ENCODE results near the gene SERPINA10.

DNA sequence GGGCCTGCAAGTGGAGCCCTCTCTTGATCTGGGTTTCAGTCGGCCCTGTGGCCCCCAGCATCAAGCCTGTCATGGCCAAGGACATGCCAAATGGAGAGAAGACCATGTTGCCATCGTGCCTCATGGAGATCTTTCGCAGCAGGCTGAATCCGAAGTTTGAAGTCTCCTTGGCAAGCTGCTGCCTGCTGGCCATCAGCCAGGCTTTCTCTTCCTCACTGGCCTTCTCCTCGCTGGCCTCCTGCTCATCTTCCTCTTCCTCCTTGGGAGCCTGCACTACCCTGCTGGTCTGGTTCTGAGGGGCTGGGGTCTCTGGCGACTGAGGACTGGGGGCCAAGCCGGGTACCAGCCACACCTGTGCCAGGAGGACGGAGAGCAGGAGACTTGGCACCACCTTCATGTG is 2.9 kb downstream of the SERPINA10 start:
- no peak for TF ChIP-seq RORA (CRISPR knock-in tag; IDR thresholded peaks at IDR 0.05)
- TF ChIP-seq, protein P1, sequence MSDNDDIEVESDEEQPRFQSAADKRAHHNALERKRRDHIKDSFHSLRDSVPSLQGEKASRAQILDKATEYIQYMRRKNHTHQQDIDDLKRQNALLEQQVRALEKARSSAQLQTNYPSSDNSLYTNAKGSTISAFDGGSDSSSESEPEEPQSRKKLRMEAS (IDR thresholded peaks at IDR 0.05): no peak
- TF ChIP-seq, protein P2, sequence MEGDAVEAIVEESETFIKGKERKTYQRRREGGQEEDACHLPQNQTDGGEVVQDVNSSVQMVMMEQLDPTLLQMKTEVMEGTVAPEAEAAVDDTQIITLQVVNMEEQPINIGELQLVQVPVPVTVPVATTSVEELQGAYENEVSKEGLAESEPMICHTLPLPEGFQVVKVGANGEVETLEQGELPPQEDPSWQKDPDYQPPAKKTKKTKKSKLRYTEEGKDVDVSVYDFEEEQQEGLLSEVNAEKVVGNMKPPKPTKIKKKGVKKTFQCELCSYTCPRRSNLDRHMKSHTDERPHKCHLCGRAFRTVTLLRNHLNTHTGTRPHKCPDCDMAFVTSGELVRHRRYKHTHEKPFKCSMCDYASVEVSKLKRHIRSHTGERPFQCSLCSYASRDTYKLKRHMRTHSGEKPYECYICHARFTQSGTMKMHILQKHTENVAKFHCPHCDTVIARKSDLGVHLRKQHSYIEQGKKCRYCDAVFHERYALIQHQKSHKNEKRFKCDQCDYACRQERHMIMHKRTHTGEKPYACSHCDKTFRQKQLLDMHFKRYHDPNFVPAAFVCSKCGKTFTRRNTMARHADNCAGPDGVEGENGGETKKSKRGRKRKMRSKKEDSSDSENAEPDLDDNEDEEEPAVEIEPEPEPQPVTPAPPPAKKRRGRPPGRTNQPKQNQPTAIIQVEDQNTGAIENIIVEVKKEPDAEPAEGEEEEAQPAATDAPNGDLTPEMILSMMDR (CRISPR knock-in tag; IDR thresholded peaks at IDR 0.05): no peak
- TF ChIP-seq, protein P3, sequence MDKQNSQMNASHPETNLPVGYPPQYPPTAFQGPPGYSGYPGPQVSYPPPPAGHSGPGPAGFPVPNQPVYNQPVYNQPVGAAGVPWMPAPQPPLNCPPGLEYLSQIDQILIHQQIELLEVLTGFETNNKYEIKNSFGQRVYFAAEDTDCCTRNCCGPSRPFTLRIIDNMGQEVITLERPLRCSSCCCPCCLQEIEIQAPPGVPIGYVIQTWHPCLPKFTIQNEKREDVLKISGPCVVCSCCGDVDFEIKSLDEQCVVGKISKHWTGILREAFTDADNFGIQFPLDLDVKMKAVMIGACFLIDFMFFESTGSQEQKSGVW (CRISPR knock-in tag; IDR thresholded peaks at IDR 0.05; ENCODE audit: borderline replicate concordance): no peak
- no peak for TF ChIP-seq EP300 (IDR thresholded peaks at IDR 0.05; ENCODE audit: low read depth in 2 of 2, low read length in 2 of 2)
- TF ChIP-seq EP300 (CRISPR knock-in tag; IDR thresholded peaks at IDR 0.05; ENCODE audit: borderline replicate concordance): no peak
- TF ChIP-seq KDM1A (CRISPR knock-in tag; IDR thresholded peaks at IDR 0.05): no peak
- no peak for TF ChIP-seq ETV6 (CRISPR knock-in tag; conservative IDR thresholded peaks at IDR 0.05)
- no peak for TF ChIP-seq CREM (IDR thresholded peaks at IDR 0.05)
- no peak for TF ChIP-seq CREM (CRISPR knock-in tag; IDR thresholded peaks at IDR 0.05)
- TF ChIP-seq ZNF143 (CRISPR knock-in tag; IDR thresholded peaks at IDR 0.05): no peak
- TF ChIP-seq ZFP36 (IDR thresholded peaks at IDR 0.05; ENCODE audit: borderline replicate concordance, low read depth, low read length, partially characterized antibody): no peak
- TF ChIP-seq RAD51 (IDR thresholded peaks at IDR 0.05; ENCODE audit: borderline replicate concordance): no peak
- TF ChIP-seq RFXAP (CRISPR knock-in tag; IDR thresholded peaks at IDR 0.05; ENCODE audit: borderline replicate concordance): no peak

Data from HepG2 (cell line).